ENCODE measurements around the gene WDPCP.
"Not testable (repeated sequence)": the region's sequence is repeated elsewhere in the genome, so short reads cannot be mapped to it uniquely, and the experiment has no call there.

Gene WDPCP

DNA sequence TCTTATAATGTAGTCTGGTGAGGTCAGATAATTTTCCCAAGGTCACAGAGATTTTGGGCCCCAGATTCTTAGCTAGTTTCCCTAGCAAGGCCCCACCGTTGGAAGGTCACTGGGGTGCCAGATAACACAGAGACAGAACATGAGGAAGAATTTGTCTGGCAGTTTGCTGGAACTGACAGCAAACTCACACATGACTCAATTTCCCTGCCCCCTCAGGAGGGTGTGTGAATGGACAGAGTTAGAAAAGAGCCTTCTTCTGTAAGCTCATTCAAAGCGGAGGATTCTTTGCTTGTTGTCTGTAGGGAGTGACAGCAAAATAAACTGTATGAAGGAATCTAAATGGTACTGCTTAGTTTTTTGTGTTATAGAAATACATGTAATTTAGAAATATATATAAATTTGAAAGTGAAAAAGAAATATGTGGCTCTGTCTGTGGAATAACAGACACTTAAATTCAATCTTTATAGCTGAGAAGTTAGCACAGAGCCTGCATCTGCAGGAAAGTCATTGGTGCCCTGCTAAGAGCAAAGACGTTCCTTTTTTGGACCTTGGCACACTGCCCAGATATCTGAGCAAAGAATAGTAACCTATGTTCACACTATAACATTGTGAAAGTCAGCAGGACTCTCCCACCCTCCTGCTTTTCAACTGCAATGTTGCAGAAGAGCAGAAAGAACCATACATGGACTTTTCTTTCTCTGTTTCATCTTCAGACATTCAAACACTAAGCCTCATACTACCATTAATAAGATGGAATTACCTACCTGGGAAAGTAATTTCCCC is 2.5 kb upstream of the WDPCP start:
- no peak for DNase-seq (ENCODE audit: low read depth)

DNA sequence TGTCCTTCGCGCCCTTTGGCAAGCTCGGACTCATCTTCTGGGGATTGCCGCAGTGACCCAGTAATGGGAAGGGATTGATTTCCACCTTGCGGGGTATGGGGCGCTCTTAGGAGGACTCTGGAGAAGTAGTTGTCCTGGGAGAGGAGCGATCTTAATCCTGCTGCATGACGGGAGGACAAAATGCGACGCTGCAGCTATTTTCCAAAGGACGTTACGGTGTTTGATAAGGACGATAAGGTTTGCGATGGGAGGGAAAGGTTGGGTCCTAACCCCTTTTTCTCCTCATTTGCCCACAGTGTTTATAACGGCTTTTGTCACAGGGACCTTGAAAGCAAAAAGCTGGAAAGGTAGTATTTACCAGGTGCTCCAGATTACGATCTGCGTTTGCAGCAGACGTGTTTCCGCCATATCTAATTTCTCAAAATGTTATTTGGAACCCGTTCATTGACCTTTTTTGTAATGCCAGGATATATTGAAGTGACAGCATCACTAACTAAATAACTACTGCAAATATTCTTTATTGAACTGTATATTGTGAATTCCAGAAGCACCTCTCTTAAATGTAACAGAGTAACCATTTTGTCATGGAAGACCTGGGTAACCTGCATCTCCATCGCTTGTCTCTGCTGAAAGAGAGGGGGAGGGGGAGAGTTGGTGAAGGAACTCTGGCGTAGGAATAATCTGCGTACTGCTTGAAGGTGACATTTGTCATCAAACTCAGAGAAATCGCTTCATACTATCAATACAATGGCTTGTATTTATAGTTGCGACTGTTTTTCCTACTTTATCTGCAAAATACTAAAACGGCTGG is 1.1 kb upstream of the WDPCP start:
- DNase-seq (ENCODE audit: low read depth) = no peak

DNA sequence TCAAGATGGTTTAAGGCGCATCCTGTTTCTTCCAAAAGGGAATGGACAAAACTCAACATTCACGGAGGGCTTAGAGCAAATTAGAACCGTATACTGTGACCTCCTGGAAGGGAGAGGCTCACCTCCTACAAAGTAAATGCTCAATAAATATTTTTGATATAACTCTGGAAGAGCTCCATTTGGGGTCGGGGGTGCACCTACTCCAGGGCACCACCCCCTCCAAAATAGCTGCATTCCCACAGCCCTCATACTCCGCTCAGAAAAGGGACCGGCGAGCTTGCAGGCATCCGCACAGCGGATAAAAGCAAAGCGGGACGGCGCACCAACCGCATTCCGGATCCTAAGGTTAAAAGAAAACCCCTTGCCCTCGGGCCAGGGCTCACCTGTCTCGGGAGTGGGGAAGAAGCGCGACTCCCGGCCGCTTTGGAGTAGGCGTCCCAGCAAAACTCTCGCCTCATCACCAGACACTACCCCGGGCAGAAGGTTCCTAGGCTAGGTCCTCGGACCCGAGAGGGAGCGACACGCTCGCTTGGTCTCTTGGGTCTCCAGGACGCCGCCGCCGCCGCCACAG is 378 bp downstream of the WDPCP start:
- DNase-seq (ENCODE audit: low read depth) = no peak

DNA sequence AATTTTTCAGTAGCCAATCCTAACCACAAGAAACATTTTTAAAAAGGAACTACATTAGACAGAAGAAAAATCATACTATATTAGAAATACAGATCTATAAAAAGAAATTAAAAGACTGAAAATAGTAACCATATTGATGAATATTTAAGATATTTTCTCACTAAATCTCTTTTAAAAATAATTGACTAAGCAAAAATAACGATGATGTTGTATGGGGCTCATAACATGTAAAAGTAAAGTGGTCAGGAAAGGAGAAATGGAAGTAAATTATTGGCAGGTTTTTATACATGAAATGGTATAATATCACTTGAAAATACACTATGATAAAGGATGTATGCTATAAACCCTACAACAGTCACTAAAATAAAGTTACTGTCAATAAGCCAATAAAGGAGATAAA is 5.4 kb downstream of the WDPCP start:
- no peak for DNase-seq (ENCODE audit: low read depth)

DNA sequence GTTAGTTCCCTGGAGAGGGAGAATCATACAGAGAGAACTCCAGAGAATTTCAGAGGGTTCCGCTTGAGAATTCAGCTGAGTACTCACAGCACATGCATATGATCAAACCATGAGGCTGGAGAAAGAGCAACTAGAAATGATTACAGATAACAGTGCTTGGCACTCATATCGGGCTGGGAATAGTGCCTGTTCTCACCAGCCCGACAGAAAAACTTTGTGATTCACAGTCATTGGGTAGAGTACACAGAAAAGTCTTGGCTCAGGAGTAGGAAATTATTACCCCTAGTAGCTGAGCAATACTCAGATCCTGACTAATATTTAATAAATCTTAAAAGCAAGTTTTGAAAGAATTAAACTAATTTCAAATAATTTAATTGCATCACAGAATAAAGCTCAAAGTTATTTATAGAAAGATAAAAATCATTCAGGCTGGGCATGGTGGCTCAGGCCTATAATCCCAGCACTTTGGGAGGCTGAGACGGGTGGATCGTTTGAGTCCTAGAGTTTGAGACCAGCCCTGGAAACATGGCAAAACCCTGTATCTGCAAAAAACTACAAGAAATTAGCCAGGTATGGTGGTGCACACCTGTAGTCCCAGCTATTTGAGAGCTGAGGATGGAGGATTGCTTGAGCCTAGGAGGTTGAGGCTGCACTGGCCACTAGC is 6.8 kb downstream of the WDPCP start:
- DNase-seq (ENCODE audit: low read depth) = no peak

DNA sequence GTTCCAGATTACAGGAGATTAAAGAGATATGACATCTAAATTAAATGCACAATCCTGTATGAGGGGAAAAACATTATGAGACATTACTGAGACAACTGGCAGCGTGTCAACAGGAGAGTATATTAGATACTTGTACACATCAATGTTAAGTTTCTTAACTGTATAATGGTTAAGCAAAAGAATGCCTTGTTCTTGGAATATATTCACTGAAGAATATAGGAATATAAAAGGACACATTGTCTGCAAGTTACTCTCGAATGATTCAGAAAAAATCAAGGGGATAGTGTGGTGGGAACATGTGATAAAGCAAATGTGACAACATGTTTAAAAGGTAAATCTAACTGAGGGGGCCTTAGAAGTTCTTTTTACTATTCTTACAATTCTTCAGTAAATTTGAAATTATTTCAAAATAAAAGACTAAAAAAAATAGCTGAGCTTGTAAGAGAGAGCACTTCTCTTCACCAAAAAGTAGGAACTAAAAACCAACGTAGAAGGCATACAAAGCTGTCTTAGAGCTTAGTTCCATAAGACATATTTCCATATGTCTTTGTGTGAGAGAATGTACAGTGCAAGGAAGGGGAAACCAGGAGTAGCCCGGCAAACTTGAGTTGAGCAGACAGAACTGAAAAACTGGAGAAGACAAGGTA is 7.5 kb downstream of the WDPCP start:
- no peak for DNase-seq (ENCODE audit: low read depth)

DNA sequence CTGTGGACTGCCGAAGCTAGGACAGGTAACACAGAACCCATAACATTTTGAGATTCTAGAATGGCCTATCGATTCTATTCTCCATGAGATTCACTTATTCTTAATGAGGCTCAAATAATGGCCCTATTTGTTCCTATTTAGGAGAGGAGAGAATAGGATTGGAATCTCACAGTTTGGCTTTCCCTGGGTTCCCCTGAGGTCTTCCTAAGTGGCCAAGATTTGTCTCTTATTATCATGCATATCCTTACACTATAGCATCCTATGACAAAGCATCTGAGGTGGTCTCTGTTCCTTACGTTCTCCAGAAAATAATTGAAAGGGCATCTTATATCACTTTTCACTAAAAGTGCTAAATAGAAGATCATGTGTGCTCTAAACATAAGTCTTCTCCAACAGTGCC is 9.5 kb downstream of the WDPCP start:
- DNase-seq (ENCODE audit: low read depth) = no peak

DNA sequence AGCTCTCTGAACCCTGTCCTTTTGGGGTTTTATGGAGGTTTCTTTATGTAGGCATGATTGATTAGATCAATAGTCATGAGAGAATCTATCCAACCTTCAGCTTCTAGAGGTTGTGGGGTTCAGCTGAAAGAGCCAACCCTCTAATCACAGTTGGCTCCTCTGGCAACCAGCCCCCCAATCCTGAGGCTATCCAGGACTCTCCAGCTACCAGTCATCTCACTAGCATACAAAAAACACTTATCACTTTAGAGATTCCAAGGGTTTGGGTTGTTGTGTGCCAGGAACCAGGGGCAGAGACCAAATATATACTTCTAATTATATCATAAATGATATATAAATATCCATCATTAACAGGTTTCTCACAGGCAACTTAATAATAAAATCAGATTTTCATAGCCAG is 11.7 kb downstream of the WDPCP start:
- DNase-seq (ENCODE audit: low read depth) = no peak

DNA sequence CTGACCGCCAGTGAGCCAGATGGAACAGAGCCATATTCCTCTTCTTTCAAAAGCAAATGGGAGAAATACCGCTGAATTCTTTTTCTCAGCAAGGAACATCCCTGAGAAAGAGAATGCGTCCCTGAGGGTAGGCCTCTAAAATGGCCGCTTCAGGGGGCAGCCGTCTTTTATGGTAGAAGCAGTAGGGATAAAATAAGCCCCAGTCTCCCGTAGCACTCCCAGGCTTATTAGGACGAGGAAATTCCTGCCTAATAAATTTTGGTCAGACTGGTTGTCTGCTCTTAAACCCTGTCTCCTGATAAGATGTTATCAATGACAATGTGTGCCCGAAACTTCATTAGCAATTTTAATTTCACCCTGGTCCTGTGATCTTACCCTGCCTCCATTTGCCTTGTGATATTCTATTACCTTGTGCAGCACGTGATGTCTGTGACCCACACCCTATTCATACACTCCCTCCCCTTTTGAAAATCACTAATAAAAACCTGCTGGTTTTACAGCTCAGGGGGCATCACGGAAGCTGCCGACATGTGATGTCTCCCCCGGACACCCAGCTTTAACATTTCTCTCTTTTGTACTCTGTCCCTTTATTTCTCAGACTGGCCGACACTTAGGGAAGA is 14.4 kb downstream of the WDPCP start:
- not testable (repeated sequence) for DNase-seq (ENCODE audit: low read depth)

DNA sequence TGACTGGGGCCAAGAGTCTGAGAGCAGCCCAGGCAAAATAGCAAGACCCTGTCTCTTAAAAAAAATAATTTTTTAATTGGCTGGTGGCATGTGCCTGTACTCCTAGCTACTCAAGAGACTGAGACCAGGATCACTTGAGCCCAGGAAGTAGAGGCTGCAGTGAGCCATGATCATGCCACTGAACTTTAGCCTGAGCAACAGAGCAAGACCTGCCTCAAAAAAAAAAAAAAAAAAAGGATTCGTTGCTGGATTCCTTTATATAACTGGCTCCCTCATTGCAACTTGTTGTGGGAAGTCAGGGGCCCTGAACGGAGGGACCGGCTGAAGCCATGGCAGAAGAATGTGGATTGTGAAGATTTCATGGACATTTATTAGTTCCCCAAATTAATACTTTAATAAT is 15.3 kb downstream of the WDPCP start:
- DNase-seq (ENCODE audit: low read depth) = not testable (repeated sequence)

DNA sequence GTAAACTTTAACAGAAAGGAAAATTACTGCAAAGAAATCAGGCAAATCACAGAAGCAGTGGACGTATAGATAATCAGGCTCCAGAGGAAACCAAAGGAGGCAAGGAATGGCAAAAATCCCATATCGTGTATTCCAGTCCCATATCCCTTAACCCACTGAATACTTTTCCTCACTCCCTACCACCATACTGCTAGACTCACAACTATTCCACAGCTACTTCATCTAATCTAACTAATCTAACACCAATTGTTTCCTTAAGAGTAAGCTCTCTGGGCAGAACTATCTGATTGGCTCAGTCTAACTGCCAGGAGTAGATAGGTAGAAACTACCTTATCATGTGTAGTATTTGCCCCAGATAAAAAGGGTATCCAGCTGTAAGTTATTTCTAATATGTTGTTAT is 16.3 kb downstream of the WDPCP start:
- no peak for DNase-seq (ENCODE audit: low read depth)

DNA sequence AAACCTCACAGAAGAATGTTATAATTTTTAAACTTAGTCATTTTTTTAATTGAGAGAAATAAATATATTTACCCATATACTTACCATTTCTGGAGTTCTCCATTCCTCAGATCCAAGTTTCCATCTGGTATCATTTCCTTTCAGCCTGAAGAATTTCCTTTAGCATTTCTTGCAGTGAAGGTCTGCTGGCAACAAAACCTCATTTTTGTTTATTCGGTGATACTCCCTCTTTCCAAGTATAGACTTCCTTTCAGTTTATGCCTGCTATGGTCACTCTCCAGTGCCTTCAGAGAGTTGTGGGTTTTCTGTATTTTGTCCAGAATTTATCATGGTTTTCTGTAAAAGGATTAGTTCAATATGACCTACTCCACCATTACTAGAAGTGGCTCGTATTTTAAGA is 17.0 kb downstream of the WDPCP start:
- no peak for DNase-seq (ENCODE audit: low read depth)

DNA sequence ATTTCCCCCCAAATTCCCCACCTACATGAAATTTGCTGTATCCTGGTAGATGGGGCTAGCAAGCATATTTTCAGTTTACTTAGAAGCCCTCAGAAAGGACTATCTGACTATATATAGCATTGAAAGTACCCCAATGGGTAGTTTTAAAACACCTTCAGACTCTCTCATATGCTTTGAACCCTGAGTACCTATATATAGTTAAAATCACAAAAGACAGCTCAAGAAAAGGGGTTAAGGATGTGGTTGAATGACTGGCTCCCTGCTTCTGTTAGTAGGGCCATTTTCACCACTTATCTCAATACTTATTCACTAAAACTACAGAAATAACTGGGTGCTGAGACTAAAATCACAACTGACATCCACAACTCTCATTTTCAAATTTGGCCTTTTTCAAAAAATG is 18.5 kb downstream of the WDPCP start:
- DNase-seq (ENCODE audit: low read depth) = no peak

DNA sequence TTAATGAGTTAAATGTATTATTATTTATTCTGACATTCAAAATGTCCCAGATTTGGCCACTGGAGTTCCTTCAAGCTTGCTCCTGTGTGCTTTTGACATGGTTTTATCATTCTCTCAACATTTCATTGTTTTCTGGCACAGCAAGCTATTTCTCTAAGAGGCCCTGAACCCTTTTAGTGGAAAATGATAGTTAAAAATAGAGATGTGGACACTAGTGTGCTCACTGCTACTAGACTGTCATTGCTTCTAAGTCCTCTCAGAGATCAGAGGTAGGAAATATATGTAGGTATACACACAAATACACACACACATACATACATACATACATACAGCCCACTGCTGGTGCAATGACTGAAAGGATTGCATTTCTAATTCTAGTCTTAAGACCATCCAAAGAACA is 25.5 kb downstream of the WDPCP start:
- DNase-seq (ENCODE audit: low read depth) = no peak

DNA sequence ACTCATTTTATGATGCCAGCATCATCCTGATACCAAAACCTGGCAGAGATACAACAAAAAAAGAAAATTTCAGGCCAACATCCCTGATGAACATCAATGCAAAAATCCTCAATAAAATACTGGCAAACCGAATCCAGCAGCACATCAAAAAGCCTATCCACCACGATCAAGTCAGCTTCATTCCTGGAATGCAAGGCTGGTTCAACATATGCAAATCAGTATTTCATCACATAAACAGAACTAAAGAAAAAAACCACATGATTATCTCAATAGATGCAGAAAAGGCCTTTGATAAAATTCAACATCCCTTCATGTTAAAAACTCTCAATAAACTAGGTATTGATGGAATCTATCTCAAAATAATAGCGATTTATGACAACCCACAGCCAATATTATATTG is 29.4 kb downstream of the WDPCP start:
- DNase-seq (ENCODE audit: low read depth) = not testable (repeated sequence)

DNA sequence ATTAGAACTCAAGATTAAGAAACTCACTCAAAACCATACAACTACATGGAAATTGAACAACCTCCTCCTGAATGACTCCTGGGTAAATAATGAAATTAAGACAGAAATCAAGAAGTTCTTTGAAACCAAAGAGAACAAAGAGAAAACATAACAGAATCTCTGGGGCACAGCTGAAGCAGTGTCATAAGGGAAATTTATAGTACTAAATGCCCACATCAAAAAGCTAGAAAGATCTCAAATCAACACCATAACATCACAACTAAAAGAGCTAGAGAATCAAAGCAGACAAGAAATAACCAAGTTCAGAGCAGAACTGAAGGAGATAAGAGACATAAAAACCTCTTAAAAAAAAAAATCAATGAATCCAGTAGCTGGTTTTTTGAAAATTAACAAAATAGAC is 30.5 kb downstream of the WDPCP start:
- DNase-seq (ENCODE audit: low read depth) = not testable (repeated sequence)

DNA sequence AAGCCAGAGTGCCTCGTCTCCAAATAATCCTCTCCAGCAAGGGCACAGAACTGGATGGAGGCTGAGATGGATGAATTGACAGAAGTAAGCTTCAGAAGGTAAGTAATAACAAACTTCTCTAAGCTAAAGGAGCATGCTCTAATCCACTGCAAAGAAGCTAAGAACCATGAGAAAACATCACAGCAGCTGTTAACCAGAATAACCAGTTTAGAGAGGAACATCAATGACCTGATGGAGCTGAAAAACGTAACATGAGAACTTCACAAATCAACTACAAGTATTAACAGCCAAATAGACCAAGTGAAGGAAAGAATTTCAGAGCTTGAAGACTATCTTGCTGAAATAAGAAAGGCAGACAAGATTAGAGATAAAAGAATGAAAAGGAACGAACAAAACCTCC is 32.3 kb downstream of the WDPCP start:
- DNase-seq (ENCODE audit: low read depth) = no peak

DNA sequence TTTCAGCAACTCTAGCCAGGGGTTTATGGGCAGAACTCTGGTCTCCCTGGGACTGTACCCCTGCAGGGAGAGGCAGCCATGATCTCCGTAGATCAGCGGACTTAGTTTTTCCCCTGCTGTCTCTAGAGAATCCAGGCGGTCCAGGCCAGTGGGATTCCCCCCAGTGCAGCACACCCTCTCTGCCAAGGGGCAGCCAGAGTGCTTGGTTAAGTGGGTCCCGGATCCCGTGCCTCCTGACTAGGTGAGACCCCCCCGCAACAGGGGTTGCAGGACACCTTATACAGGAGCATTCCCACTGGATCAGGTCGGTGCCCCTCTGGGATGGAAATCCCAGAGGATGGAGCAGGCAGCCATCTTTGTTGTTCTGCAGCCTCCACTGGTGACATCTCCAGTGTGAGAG is 33.0 kb downstream of the WDPCP start:
- DNase-seq (ENCODE audit: low read depth) = no peak

DNA sequence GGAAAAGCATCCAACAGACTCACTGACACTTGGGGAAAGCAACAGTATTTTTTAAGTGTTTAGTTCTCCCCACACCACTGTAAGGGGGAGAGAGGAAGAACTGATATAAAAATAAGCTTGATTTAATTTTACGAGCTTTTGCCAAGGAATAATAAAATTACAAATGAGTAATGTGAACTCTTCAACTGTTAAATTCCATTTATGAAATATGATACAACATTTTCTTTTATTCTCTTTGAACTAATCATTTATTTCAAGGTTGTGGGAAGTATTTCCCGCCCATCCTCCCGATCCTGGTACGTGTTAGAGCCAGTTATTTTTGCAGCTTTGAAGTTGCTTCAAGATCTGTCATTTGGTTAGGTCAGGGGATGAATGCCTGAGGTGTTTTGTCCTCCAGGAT is 35.2 kb downstream of the WDPCP start:
- DNase-seq (ENCODE audit: low read depth) = no peak

DNA sequence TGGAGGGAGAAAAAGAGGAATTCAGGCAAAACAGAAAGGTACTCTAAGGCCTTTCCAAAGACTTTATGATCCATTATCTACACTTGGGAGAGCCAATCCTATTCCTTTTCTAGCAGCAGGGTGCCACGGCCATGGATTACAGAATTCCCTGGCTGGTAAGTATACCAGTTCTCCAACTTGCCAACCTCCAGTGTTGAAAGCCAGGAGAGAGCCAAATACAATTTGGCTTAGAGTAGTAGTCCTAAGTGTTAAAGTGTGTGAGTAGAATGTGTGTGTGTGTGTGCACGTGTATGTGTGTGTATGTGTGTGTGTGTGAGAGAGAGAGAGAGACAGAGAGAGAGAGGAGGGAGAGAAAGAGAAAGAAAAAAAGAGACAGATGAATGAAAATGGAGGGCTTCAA is 43.3 kb downstream of the WDPCP start:
- no peak for DNase-seq (ENCODE audit: low read depth)

DNA sequence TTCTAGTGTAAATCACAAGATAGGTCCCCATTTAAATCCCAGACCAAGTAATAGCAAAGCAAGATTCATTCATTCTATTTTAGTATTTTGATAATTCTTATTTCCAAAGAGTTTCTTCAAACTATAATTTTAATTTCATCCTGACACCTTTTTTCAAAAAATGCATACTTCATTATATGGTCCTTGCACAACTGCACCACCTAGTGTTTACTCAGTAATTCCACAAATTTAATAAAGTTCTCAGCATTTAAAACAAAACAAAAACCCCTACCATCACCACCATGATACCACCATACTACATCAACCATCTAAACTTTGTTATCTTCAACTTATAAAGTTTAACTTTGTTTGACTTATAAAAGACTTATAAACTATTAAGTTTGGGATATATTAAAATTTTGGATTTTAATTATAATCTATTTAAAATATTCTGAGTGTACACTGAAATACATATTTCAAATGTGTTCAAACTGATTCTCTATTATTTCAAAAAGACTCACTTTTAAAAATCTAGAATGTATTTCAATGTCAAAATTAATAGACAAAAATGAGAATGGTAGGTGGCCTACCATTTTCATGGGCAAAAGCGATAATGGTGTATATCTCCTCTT is 44.2 kb downstream of the WDPCP start:
- no peak for DNase-seq (ENCODE audit: low read depth)
